HepG2 (cell line): ENCODE data around the gene HOXA9. TPM values are rescaled to one million over a fixed set of nuclear protein-coding genes. Genes with fewer than 3 reads are reported as not detected.

Source experiments
- AHR ChIP-seq: IDR thresholded peaks from 2 replicates; pipeline ENCODE4 v1.6.1; 2018; ENCODE audit warnings: missing genetic modification reagents, missing compliant biosample characterization
- ARNT2 ChIP-seq: sonication (generic); formaldehyde crosslinking; IDR thresholded peaks from 2 replicates; pipeline ENCODE4 v1.8.0; 2022; ENCODE audit warnings: mild to moderate bottlenecking, low read depth, missing genetic modification reagents, moderate library complexity
- CREBL2 ChIP-seq: sonication (generic); formaldehyde crosslinking; IDR thresholded peaks from 2 replicates; pipeline ENCODE4 v1.8.1; 2023; ENCODE audit warnings: missing genetic modification reagents, mild to moderate bottlenecking, borderline replicate concordance
- DPF2 ChIP-seq: sonication (generic); formaldehyde crosslinking; IDR thresholded peaks from 2 replicates; pipeline ENCODE4 v1.4.0; 2020; ENCODE audit warnings: mild to moderate bottlenecking, low read depth, missing genetic modification reagents, borderline replicate concordance
- ELF4 ChIP-seq: sonication (generic); formaldehyde crosslinking; IDR thresholded peaks from 2 replicates; pipeline ENCODE4 v1.5.0; 2020; ENCODE audit warnings: missing genetic modification reagents, mild to moderate bottlenecking, moderate library complexity, borderline replicate concordance
- GRHL1 ChIP-seq: sonication (generic); formaldehyde crosslinking; conservative IDR thresholded peaks from 2 replicates; pipeline ENCODE4 v1.8.0; 2022; ENCODE audit warnings: missing genetic modification reagents
- MAFF ChIP-seq: IDR thresholded peaks from 2 replicates; pipeline ENCODE4 v1.6.1; 2011; ENCODE audit warnings: low read depth, low read length, improper control_type of control experiment
- MED13 ChIP-seq: sonication (generic); formaldehyde crosslinking; IDR thresholded peaks from 2 replicates; pipeline ENCODE4 v1.5.0; 2020; ENCODE audit warnings: missing genetic modification reagents
- NCOA1 ChIP-seq: sonication (generic); formaldehyde crosslinking; IDR thresholded peaks from 2 replicates; pipeline ENCODE4 v1.9.0; 2021; ENCODE audit warnings: missing genetic modification reagents
- NFE2L2 ChIP-seq: fragments of 150-350 bp; IDR thresholded peaks from 2 replicates; pipeline ENCODE4 v1.6.1; 2014; ENCODE audit warnings: low read length
- RCOR2 ChIP-seq: IDR thresholded peaks from 2 replicates; pipeline ENCODE4 v1.6.1; 2016; ENCODE audit warnings: missing biosample characterization, missing genetic modification reagents
- UBTF ChIP-seq: sonication (generic); formaldehyde crosslinking; IDR thresholded peaks from 2 replicates; pipeline ENCODE4 v1.4.0; 2020; ENCODE audit warnings: mild to moderate bottlenecking, missing genetic modification reagents
- ZNF292 ChIP-seq: sonication (generic); formaldehyde crosslinking; IDR thresholded peaks from 2 replicates; pipeline ENCODE4 v1.8.1; 2022; ENCODE audit warnings: mild to moderate bottlenecking, low read depth, missing genetic modification reagents, borderline replicate concordance
- ZNF460 ChIP-seq: sonication (generic); formaldehyde crosslinking; IDR thresholded peaks from 2 replicates; pipeline ENCODE4 v1.5.1; 2020; ENCODE audit warnings: missing genetic modification reagents, mild to moderate bottlenecking, borderline replicate concordance
- ZNF609 ChIP-seq: sonication (generic); formaldehyde crosslinking; IDR thresholded peaks from 2 replicates; pipeline ENCODE4 v1.4.0; 2020; ENCODE audit warnings: mild to moderate bottlenecking, missing genetic modification reagents, borderline replicate concordance
- ZNF768 ChIP-seq: sonication (generic); formaldehyde crosslinking; IDR thresholded peaks from 2 replicates; pipeline ENCODE4 v1.4.0; 2020; ENCODE audit warnings: missing genetic modification reagents
- ZNF784 ChIP-seq: sonication (generic); formaldehyde crosslinking; IDR thresholded peaks from 2 replicates; pipeline ENCODE4 v1.5.1; 2020; ENCODE audit warnings: missing genetic modification reagents, mild to moderate bottlenecking, borderline replicate concordance
- ZNF788 ChIP-seq: sonication (generic); formaldehyde crosslinking; IDR thresholded peaks from 2 replicates; pipeline ENCODE4 v1.5.0; 2020; ENCODE audit warnings: mild to moderate bottlenecking, missing genetic modification reagents, borderline replicate concordance
- polyA plus RNA-seq, 8 experiments: library from polyadenylated mRNA; depleted of rRNA in 3 of 8; stranded (reverse) in 7 of 8; unstranded in 1 of 8; fragments of >200 nt; fragmentation: Illumina TruSeq in 4 of 8; extraction: Trizol in 4 of 8; gene quantifications; 2 replicates each; pipeline versions ENCODE4 v1.2.1 to v1.2.3, GENCODE V29; 2011 to 2016; ENCODE audit warnings: low read depth in 4 of 8, missing spikeins in 1 of 8, mixed read lengths in 1 of 8; ENCODE audit not compliant: insufficient read depth in 1 of 8
- total RNA-seq, 5 experiments: library from RNA; depleted of rRNA; stranded (reverse); fragments of >200 nt; fragmentation: Illumina TruSeq; extraction: Trizol; gene quantifications; 2 replicates each; pipeline ENCODE4 v1.2.3, GENCODE V29; 2016; ENCODE audit warnings: low read depth in 1 of 5

Gene HOXA9
- total and polyA plus RNA-seq, 2 of the 13 experiments (the other 11 are each of a cell fraction or from before 2014, with no cell fraction given), result not detected

GRCh38 chr7:27130540-27131389 is 34.6 kb downstream of the HOXA9 start, which contains the start of gene HOXA4 (continued):
- TF ChIP-seq ZNF788 (CRISPR knock-in tag) (peak; percentile 71; the same call in 1 of the 2 replicates), ARNT2 (peak; percentile 70), NFE2L2 (no peak), ZNF784 (CRISPR knock-in tag) (no peak), ZNF609 (CRISPR knock-in tag) (no peak), ZNF768 (peak; percentile 33; the same call in 1 of the 2 replicates), UBTF (no peak), ZNF460 (CRISPR knock-in tag) (no peak), NCOA1 (CRISPR knock-in tag) (0 out of 2 replicates have a peak, but pooled peaks have one; percentile 39), ZNF292 (CRISPR knock-in tag) (no peak), RCOR2 (CRISPR knock-in tag) (no peak), DPF2 (CRISPR knock-in tag) (no peak), AHR (CRISPR knock-in tag) (no peak), GRHL1 (CRISPR knock-in tag) (no peak), CREBL2 (CRISPR knock-in tag) (0 out of 2 replicates have a peak, but pooled peaks have one; percentile 41), MED13 (no peak), ELF4 (CRISPR knock-in tag) (peak; percentile 41; the same call in 1 of the 2 replicates), MAFF (no peak)
